ENCODE results near the gene RSBN1L.

RSBN1L gene

GRCh38 chr7:77811516-77812289 is 115.4 kb downstream of the RSBN1L start:
- no peak for DNase-seq

- DNase-seq = no peak
Observed at GRCh38 chr7:77812290-77812685, 116.0 kb downstream of the RSBN1L start.

GRCh38 chr7:77813180-77813579 is 116.9 kb downstream of the RSBN1L start:
- peak; percentile 21 to 28 for DNase-seq

GRCh38 chr7:77819021-77819420 is 122.8 kb downstream of the RSBN1L start:
- peak in 1 of 2 experiments; percentile 20 for DNase-seq

- no peak for DNase-seq
Observed at GRCh38 chr7:77820967-77821366, 124.7 kb downstream of the RSBN1L start.

GRCh38 chr7:77822269-77822668 is 126.0 kb downstream of the RSBN1L start:
- DNase-seq = peak in 1 of 2 experiments; percentile 46

- DNase-seq = no peak
Observed at GRCh38 chr7:77823787-77824186, 127.5 kb downstream of the RSBN1L start.

- DNase-seq = no peak
Observed at GRCh38 chr7:77824636-77825035, 128.4 kb downstream of the RSBN1L start.

- DNase-seq = peak; percentile 24 to 25
Observed at GRCh38 chr7:77825131-77825530, 128.9 kb downstream of the RSBN1L start.

- no peak for DNase-seq
Observed at GRCh38 chr7:77826300-77826699, 130.0 kb downstream of the RSBN1L start.

- DNase-seq = peak; percentile 62 to 65
Observed at GRCh38 chr7:77827999-77828398, 131.7 kb downstream of the RSBN1L start.

- no peak for DNase-seq
Observed at GRCh38 chr7:77830649-77831355, 134.5 kb downstream of the RSBN1L start.

GRCh38 chr7:77831481-77831880 is 135.2 kb downstream of the RSBN1L start:
- no peak for DNase-seq

GRCh38 chr7:77831953-77832352 is 135.7 kb downstream of the RSBN1L start:
- no peak for DNase-seq

Data from Kasumi-1 (cell line).